IMR-90 (cell line): ENCODE data around the gene NRIP1. TPM values are rescaled to one million over a fixed set of nuclear protein-coding genes. Genes with fewer than 3 reads are reported as not detected.

ENCODE experiments used
- ATAC-seq: fragments of 200-7000 bp; cut with Tn5 transposase; 2 replicates; pipeline ENCODE4 v1.9.1; 2020; ENCODE audit warnings: low read depth, mild to moderate bottlenecking, moderate library complexity
- BruUV-seq: library from RNA; stranded (reverse); fragments of 400-500 nt; replicated peaks from 2 replicates; lab custom pipeline; 2021; lab: Mats Ljungman, UMichigan
- CTCF ChIA-PET: fragments of 300-600 bp; formaldehyde crosslinking; extraction: SDS; loops from one replicate; lab custom pipeline; 2021; ENCODE audit warnings: antibody characterized with exemption; lab: Yijun Ruan, JAX
- POLR2A ChIA-PET: fragments of 300-600 bp; sonication (Branson Sonifier 250); formaldehyde crosslinking; loops from one replicate; lab custom pipeline; 2022; ENCODE audit warnings: antibody characterized with exemption; ENCODE audit not compliant: unreplicated experiment; lab: Charles Lee
- DNase-seq: peaks from one replicate; pipeline ENCODE4 v3.0.0; 2013
- H2AFZ ChIP-seq: replicated peaks from 2 replicates; pipeline ENCODE3; 2013; ENCODE audit warnings: low read length, mild to moderate bottlenecking; ENCODE audit not compliant: poor library complexity
- H2AK5ac ChIP-seq: 2 replicates; pipeline ENCODE4 v1.6.1; 2013; ENCODE audit warnings: low read depth, low read length, inconsistent platforms
- H2AK9ac ChIP-seq: replicated peaks from 2 replicates; pipeline ENCODE3; 2013; ENCODE audit warnings: mild to moderate bottlenecking, low read depth, low read length, moderate library complexity; ENCODE audit not compliant: poor library complexity
- H2BK120ac ChIP-seq: 2 replicates; pipeline ENCODE4 v1.6.1; 2013; ENCODE audit warnings: low read depth, low read length, inconsistent platforms
- H2BK15ac ChIP-seq: 3 replicates; pipeline ENCODE4 v1.6.1; 2013; ENCODE audit warnings: low read depth, low read length, inconsistent platforms
- H2BK20ac ChIP-seq: 2 replicates; pipeline ENCODE4 v1.6.1; 2013; ENCODE audit warnings: low read depth, mild to moderate bottlenecking, inconsistent platforms, low read length, moderate library complexity
- H2BK5ac ChIP-seq: 2 replicates; pipeline ENCODE4 v1.6.1; 2013; ENCODE audit warnings: mild to moderate bottlenecking, low read depth, low read length, inconsistent platforms; ENCODE audit not compliant: poor library complexity, severe bottlenecking
- H3K14ac ChIP-seq: replicated peaks from 2 replicates; pipeline ENCODE4 v1.6.1; 2013; ENCODE audit warnings: low read depth, low read length, inconsistent platforms
- H3K18ac ChIP-seq: 2 replicates; pipeline ENCODE4 v1.6.1; 2013; ENCODE audit warnings: low read depth, low read length, control low read depth
- H3K23ac ChIP-seq: 2 replicates; pipeline ENCODE4 v1.6.1; 2013; ENCODE audit warnings: low read depth, low read length, inconsistent platforms
- H3K27ac ChIP-seq: 2 replicates; pipeline ENCODE4 v1.5.1; 2013; ENCODE audit warnings: mild to moderate bottlenecking, control low read depth, low read length; ENCODE audit not compliant: insufficient read depth
- H3K27me3 ChIP-seq: 2 replicates; pipeline ENCODE4 v1.6.1; 2013; ENCODE audit warnings: low read length; ENCODE audit not compliant: control insufficient read depth, insufficient read depth
- H3K36me3 ChIP-seq: 2 replicates; pipeline ENCODE4 v1.6.1; 2013; ENCODE audit warnings: low read length, mixed read lengths; ENCODE audit not compliant: control insufficient read depth, insufficient read depth
- H3K4ac ChIP-seq: 2 replicates; pipeline ENCODE4 v1.6.1; 2013; ENCODE audit warnings: low read depth, low read length, inconsistent platforms
- H3K4me1 ChIP-seq: 2 replicates; pipeline ENCODE4 v1.6.1; 2013; ENCODE audit warnings: low read length, mixed read lengths; ENCODE audit not compliant: control insufficient read depth, insufficient read depth
- H3K4me2 ChIP-seq: 2 replicates; pipeline ENCODE4 v1.6.1; 2013; ENCODE audit warnings: low read depth, mild to moderate bottlenecking, control low read depth, low read length, moderate library complexity
- H3K4me3 ChIP-seq: 2 replicates; pipeline ENCODE4 v1.5.1; 2013; ENCODE audit warnings: low read depth, mild to moderate bottlenecking, control low read depth, low read length, moderate library complexity; ENCODE audit not compliant: insufficient read depth
- H3K56ac ChIP-seq: 2 replicates; pipeline ENCODE4 v1.6.1; 2013; ENCODE audit warnings: low read length, inconsistent platforms; ENCODE audit not compliant: insufficient read depth; ENCODE audit errors: extremely low read depth
- H3K79me1 ChIP-seq, 2 experiments: 2 replicates each; pipeline ENCODE4 v1.6.1; 2013; ENCODE audit warnings: low read length in 2 of 2, inconsistent platforms in 1 of 2, low read depth in 1 of 2
- H3K9ac ChIP-seq: 2 replicates; pipeline ENCODE4 v1.6.1; 2013; ENCODE audit warnings: low read depth, low read length, control low read depth
- H3K9me1 ChIP-seq: 2 replicates; pipeline ENCODE4 v1.6.1; 2013; ENCODE audit warnings: low read length, inconsistent platforms; ENCODE audit not compliant: insufficient read depth
- H3K9me3 ChIP-seq: 2 replicates; pipeline ENCODE4 v1.6.1; 2013; ENCODE audit warnings: low read length; ENCODE audit not compliant: control insufficient read depth, insufficient read depth
- H4K20me1 ChIP-seq: 2 replicates; pipeline ENCODE4 v1.6.1; 2013; ENCODE audit warnings: low read length, inconsistent platforms; ENCODE audit not compliant: insufficient read depth
- H4K5ac ChIP-seq: 2 replicates; pipeline ENCODE4 v1.6.1; 2013; ENCODE audit warnings: mild to moderate bottlenecking, low read depth, low read length, control low read depth
- H4K8ac ChIP-seq, 2 experiments: 2 replicates each; pipeline ENCODE4 v1.6.1; 2013; ENCODE audit warnings: low read depth in 2 of 2, low read length in 2 of 2, control low read depth in 1 of 2, inconsistent platforms in 1 of 2
- H4K91ac ChIP-seq: 2 replicates; pipeline ENCODE4 v1.6.1; 2013; ENCODE audit warnings: low read depth, low read length, inconsistent platforms; ENCODE audit not compliant: insufficient read depth
- CEBPB ChIP-seq: IDR thresholded peaks from 2 replicates; pipeline ENCODE4 v1.6.1; 2012; ENCODE audit warnings: low read depth, low read length, improper control_type of control experiment
- MAZ ChIP-seq: IDR thresholded peaks from 2 replicates; pipeline ENCODE4 v1.6.1; 2012; ENCODE audit warnings: low read depth, mild to moderate bottlenecking, low read length, improper control_type of control experiment, moderate library complexity, borderline replicate concordance
- MXI1 ChIP-seq: IDR thresholded peaks from 2 replicates; pipeline ENCODE4 v1.6.1; 2012; ENCODE audit warnings: low read depth, mild to moderate bottlenecking, low read length, moderate library complexity, borderline replicate concordance
- NFE2L2 ChIP-seq: fragments of 150-350 bp; IDR thresholded peaks from 2 replicates; pipeline ENCODE4 v1.6.1; 2016; ENCODE audit warnings: low read depth, mild to moderate bottlenecking, low read length
- POLR2A ChIP-seq: IDR thresholded peaks from 2 replicates; pipeline ENCODE4 v1.6.1; 2012; ENCODE audit warnings: mild to moderate bottlenecking, low read depth, low read length
- RCOR1 ChIP-seq: IDR thresholded peaks from 2 replicates; pipeline ENCODE4 v1.6.1; 2012; ENCODE audit warnings: mild to moderate bottlenecking, low read length, improper control_type of control experiment; ENCODE audit not compliant: insufficient replicate concordance
- RFX5 ChIP-seq: IDR thresholded peaks from 2 replicates; pipeline ENCODE4 v1.8.0; 2012; ENCODE audit warnings: low read depth, mild to moderate bottlenecking, low read length, moderate library complexity
- SMC3 ChIP-seq: fragments of 150-350 bp; IDR thresholded peaks from 2 replicates; pipeline ENCODE4 v1.6.1; 2016; ENCODE audit warnings: low read depth, mild to moderate bottlenecking, antibody characterized with exemption, low read length, moderate library complexity
- WGBS, 2 experiments: methylation state at CpG; one replicate each; pipeline versions ENCODE4 v1.1.5 to v1.1.7; 2013; ENCODE audit warnings: missing lambda C conversion rate in 2 of 2; ENCODE audit not compliant: insufficient read length in 1 of 2; ENCODE audit errors: extremely low coverage in 2 of 2; 5-methylcytosine and 5-hydroxymethylcytosine counted together
- dilution Hi-C: fragments of 300-500 bp; cut with HindIII; formaldehyde crosslinking; loops from one replicate; pipeline ENCODE4 v1.14.3; 2018; ENCODE audit warnings: low sequenced_read_pairs; ENCODE audit not compliant: unreplicated experiment
- in situ Hi-C: fragments of 300-500 bp; cut with MboI; formaldehyde crosslinking; loops from 3 replicates; pipeline ENCODE4 v1.14.3; 2019; ENCODE audit warnings: low sequenced_read_pairs, inconsistent platforms, mixed read lengths
- intact Hi-C: fragments of 100-400 bp; cut with micrococcal nuclease; formaldehyde crosslinking; loops from 2 replicates; pipeline ENCODE4 v1.10.0; 2022
- polyA plus RNA-seq, 3 experiments: library from polyadenylated mRNA; depleted of rRNA; stranded (reverse); fragments of >200 nt; gene quantifications; 2 replicates each; pipeline ENCODE4 v1.2.3, GENCODE V29; 2012; ENCODE audit warnings: low replicate concordance in 1 of 3
- total RNA-seq: library from RNA; depleted of rRNA; stranded (reverse); fragments of >200 nt; gene quantifications from 2 replicates; pipeline ENCODE4 v1.2.3, GENCODE V29; 2012

Gene NRIP1
- total and polyA plus RNA-seq, 2 of the 4 experiments (the other 2 are of a cell fraction), result 9.6 to 73.8 TPM

- H3K27ac ChIP-seq, result no peak overlapping the region
- BruUV-seq, result no TSS peak
- H3K9me1 ChIP-seq, result peaks cover 12% of the 10 kb centered on the region; the same call in 1 of the 2 replicates
- no peak overlapping the region for H2BK120ac ChIP-seq
- no peaks in the 10 kb centered on the region; the same call in 1 of the 2 replicates for H3K9me3 ChIP-seq
- H2BK15ac ChIP-seq, result no peak overlapping the region
- TF ChIP-seq POLR2A (no peak), NFE2L2 (no peak), RCOR1 (no peak), MAZ (no peak), SMC3 (no peak), RFX5 (no peak), CEBPB (no peak), MXI1 (no peak)
- no peak overlapping the region for H3K4ac ChIP-seq
- intact Hi-C loops, result no loop called here
- no peak overlapping the region for H3K56ac ChIP-seq
- peaks cover 3% of the 10 kb centered on the region; the same call in 1 of the 2 replicates for H4K20me1 ChIP-seq
- dilution Hi-C loops, result no loop called here
- H3K4me1 ChIP-seq, result peaks cover 1% of the 10 kb centered on the region; the same call in 1 of the 2 replicates
- peak overlapping the region; percentile 63 for H2BK5ac ChIP-seq
- no peak overlapping the region for H3K9ac ChIP-seq
- DNase-seq (peak; percentile 34), ATAC-seq (no peak)
- no peak overlapping the region for H3K14ac ChIP-seq
- no peak overlapping the region for H4K5ac ChIP-seq
- WGBS, 2 experiments, result no CpG with 5 or more reads among the region's 1 CpG
- H3K4me3 ChIP-seq, result no peak overlapping the region
- no peak overlapping the region for H2AK5ac ChIP-seq
- no peaks in the 10 kb centered on the region for H3K27me3 ChIP-seq
- peaks cover 38 to 59% of the 10 kb centered on the region in 2 experiments for H3K79me1 ChIP-seq
- no peak overlapping the region for H3K18ac ChIP-seq
- CTCF ChIA-PET, result no interaction called here
- peaks cover 16% of the 10 kb centered on the region for H3K36me3 ChIP-seq
- H4K91ac ChIP-seq, result no peak overlapping the region
- H2AK9ac ChIP-seq, result no peak overlapping the region
- H2AFZ ChIP-seq, result no peak overlapping the region
- in situ Hi-C loops, result no loop called here
- POLR2A ChIA-PET, result no interaction called here
- no peak overlapping the region for H3K23ac ChIP-seq
- H2BK20ac ChIP-seq, result no peak overlapping the region
- no peak overlapping the region for H3K4me2 ChIP-seq
- no peak overlapping the region; a peak in 1 of 4 replicates for H4K8ac ChIP-seq
Observed at GRCh38 chr21:14968821-14969220, 96.0 kb downstream of the NRIP1 start.
